Measurements from ENCODE around the gene RAB37.

The RAB37 gene

GRCh38 chr17:74764751-74765286, 27.8 kb downstream of the RAB37 start (continued):
- no peak for TF ChIP-seq ZSCAN18 (tag by site-specific recombination; IDR thresholded peaks at IDR 0.05)
- no peak for TF ChIP-seq ZNF19 (tag by site-specific recombination; IDR thresholded peaks at IDR 0.05; ENCODE audit: low read depth)

- H3K36me3 ChIP-seq (ENCODE audit: control insufficient read depth in 2 of 2, insufficient read depth in 1 of 2, low read length in 2 of 2) = peaks cover 3 to 46% of the 10 kb centered on the region in 2 experiments; a peak in 2 of 3 replicates
- no peak overlapping the region for H3K27ac ChIP-seq (ENCODE audit: extremely low read depth, low read depth, low read length)
- no peak for TF ChIP-seq KLF7 (tag by site-specific recombination; IDR thresholded peaks at IDR 0.05; ENCODE audit: borderline replicate concordance)
- TF ChIP-seq, protein P1, sequence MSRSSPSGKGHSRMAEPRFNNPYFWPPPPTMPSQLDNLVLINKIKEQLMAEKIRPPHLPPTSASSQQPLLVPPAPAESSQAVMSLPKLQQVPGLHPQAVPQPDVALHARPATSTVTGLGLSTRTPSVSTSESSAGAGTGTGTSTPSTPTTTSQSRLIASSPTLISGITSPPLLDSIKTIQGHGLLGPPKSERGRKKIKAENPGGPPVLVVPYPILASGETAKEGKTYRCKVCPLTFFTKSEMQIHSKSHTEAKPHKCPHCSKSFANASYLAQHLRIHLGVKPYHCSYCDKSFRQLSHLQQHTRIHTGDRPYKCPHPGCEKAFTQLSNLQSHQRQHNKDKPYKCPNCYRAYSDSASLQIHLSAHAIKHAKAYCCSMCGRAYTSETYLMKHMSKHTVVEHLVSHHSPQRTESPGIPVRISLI (tag by site-specific recombination; IDR thresholded peaks at IDR 0.05) = no peak
- TF ChIP-seq ZNF423 (tag by site-specific recombination; IDR thresholded peaks at IDR 0.05) = no peak
- no peak for TF ChIP-seq ZNF488 (tag by site-specific recombination; IDR thresholded peaks at IDR 0.05)
- TF ChIP-seq ZNF514 (tag by site-specific recombination; IDR thresholded peaks at IDR 0.05) = no peak
- no peak for TF ChIP-seq TCF7L2 (IDR thresholded peaks at IDR 0.05; ENCODE audit: borderline replicate concordance, low read depth, low read length)
- no peak for TF ChIP-seq ZNF747 (tag by site-specific recombination; IDR thresholded peaks at IDR 0.05)
- TF ChIP-seq ZNF580 (tag by site-specific recombination; IDR thresholded peaks at IDR 0.05) = no peak
- TF ChIP-seq ZNF623 (tag by site-specific recombination; IDR thresholded peaks at IDR 0.05) = no peak
- TF ChIP-seq SP7 (tag by site-specific recombination; IDR thresholded peaks at IDR 0.05) = no peak
- TF ChIP-seq ZNF830 (tag by site-specific recombination; IDR thresholded peaks at IDR 0.05; ENCODE audit: low read depth) = no peak
- no peak for TF ChIP-seq KLF8 (tag by site-specific recombination; IDR thresholded peaks at IDR 0.05)
- TF ChIP-seq ZNF19 (tag by site-specific recombination; IDR thresholded peaks at IDR 0.05; ENCODE audit: low read depth) = no peak
- TF ChIP-seq ZNF777 (tag by site-specific recombination; IDR thresholded peaks at IDR 0.05; ENCODE audit: borderline replicate concordance) = no peak
- no peak for TF ChIP-seq SETDB1 (IDR thresholded peaks at IDR 0.05; ENCODE audit: insufficient read length, low read length)
- no peaks in the 10 kb centered on the region for H3K4me1 ChIP-seq (ENCODE audit: control insufficient read depth, insufficient read depth, low read length)
- H3K9me3 ChIP-seq (ENCODE audit: control insufficient read depth, insufficient read depth, low read depth, low read length) = no peaks in the 10 kb centered on the region
- no peak overlapping the region for H3K4me3 ChIP-seq (ENCODE audit: low read depth, low read length)
- CTCF ChIA-PET = interaction anchor here (0.6 to 2.6 kb wide), 3 partner anchors 10 to 293 kb away, joined by 3 to 12 read pairs (median 3); partner anchors contain the start of gene NAT9
- POLR2A ChIA-PET = interaction anchor here (0.9 to 1.9 kb wide), 2 partner anchors 10 to 200 kb away, joined by 3 to 12 read pairs; partner anchors contain the start of gene NAT9
Measured at GRCh38 chr17:74766413-74766812, 29.4 kb downstream of the RAB37 start.

DNA sequence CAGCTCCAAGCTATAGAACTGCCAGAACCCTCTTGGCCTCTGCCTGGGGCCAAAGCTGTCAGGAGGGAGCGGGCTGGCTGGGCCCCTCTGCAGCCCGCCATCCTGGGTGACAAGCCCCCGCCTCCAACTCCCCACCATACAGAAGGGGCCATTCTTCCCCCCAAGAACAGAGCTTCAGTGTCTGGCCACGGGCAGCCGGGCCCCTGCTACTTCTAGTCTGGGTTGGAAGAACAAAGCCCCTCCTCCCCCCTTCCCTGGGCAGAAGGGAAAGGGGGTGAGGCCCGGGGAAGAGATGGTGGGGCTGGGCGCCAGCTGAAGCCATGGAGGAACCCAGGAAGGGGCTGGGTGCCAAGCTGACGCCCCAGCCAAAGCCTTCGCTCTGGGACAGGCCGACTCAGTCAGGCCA, 30.1 kb downstream of the RAB37 start:
- Histone ChIP-seq H3K9me3 (ENCODE audit: control insufficient read depth, insufficient read depth, low read depth, low read length) (no peaks in the 10 kb centered on the region), H3K36me3 (ENCODE audit: control insufficient read depth in 2 of 2, insufficient read depth in 1 of 2, low read length in 2 of 2) (peaks cover 3 to 53% of the 10 kb centered on the region in 2 experiments; a peak in 2 of 3 replicates), H3K4me3 (ENCODE audit: low read depth, low read length) (no peak overlapping the region), H3K27ac (ENCODE audit: extremely low read depth, low read depth, low read length) (no peak overlapping the region), H3K4me1 (ENCODE audit: control insufficient read depth, insufficient read depth, low read length) (no peaks in the 10 kb centered on the region)
- CTCF ChIA-PET = interaction anchor here (0.6 to 2.6 kb wide), 3 partner anchors 22 to 293 kb away, joined by 3 to 12 read pairs (median 5); no protein-coding TSS in a partner anchor
- TF ChIP-seq ZSCAN30 (tag by site-specific recombination; IDR thresholded peaks at IDR 0.05) = no peak
- no peak for TF ChIP-seq PRDM6 (tag by site-specific recombination; IDR thresholded peaks at IDR 0.05)
- TF ChIP-seq ZNF24 (tag by site-specific recombination; IDR thresholded peaks at IDR 0.05) = no peak
- no peak for TF ChIP-seq ZNF138 (tag by site-specific recombination; IDR thresholded peaks at IDR 0.05; ENCODE audit: borderline replicate concordance)
- no peak for TF ChIP-seq ZNF223 (tag by site-specific recombination; IDR thresholded peaks at IDR 0.05)
- TF ChIP-seq ZNF621 (tag by site-specific recombination; IDR thresholded peaks at IDR 0.05) = no peak
- POLR2A ChIA-PET = interaction anchor here (0.9 to 1.9 kb wide), 2 partner anchors 9 to 201 kb away, joined by 3 to 12 read pairs; partner anchors contain the start of gene NAT9

All from HEK293 (cell line).